GM19035 (cell line): ENCODE measurements around the gene PKN3.
"Not testable (repeated sequence)": the region's sequence is repeated elsewhere in the genome, so short reads cannot be mapped to it uniquely, and the experiment has no call there.

Experiments
- ATAC-seq: cut with Tn5 transposase; IDR thresholded peaks from one replicate; pipeline ENCODE4 v1.9.1; 2021; ENCODE audit not compliant: unreplicated experiment

Gene PKN3

GRCh38 chr9:128690684-128691034 is 11.6 kb upstream of the PKN3 start:
- no peak for ATAC-seq

DNA sequence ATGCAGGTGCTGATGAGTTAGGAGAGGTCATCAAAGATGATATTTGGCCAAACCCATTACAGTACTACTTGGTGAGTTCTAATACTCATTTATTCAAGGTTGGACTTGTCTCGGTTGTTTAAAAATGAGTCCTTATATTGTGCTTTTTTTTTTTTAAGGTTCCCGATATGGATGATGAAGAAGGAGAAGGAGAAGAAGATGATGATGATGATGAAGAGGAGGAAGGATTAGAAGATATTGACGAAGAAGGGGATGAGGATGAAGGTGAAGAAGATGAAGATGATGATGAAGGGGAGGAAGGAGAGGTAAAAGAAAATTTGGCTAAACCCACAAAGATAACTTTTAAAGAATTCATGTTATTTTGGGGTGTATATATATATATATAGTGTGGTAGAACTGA is 8.6 kb upstream of the PKN3 start:
- ATAC-seq, result not testable (repeated sequence)

- ATAC-seq, result no peak
These were observed 8.0 kb upstream of the PKN3 start for GRCh38 chr9:128694344-128694743.

DNA sequence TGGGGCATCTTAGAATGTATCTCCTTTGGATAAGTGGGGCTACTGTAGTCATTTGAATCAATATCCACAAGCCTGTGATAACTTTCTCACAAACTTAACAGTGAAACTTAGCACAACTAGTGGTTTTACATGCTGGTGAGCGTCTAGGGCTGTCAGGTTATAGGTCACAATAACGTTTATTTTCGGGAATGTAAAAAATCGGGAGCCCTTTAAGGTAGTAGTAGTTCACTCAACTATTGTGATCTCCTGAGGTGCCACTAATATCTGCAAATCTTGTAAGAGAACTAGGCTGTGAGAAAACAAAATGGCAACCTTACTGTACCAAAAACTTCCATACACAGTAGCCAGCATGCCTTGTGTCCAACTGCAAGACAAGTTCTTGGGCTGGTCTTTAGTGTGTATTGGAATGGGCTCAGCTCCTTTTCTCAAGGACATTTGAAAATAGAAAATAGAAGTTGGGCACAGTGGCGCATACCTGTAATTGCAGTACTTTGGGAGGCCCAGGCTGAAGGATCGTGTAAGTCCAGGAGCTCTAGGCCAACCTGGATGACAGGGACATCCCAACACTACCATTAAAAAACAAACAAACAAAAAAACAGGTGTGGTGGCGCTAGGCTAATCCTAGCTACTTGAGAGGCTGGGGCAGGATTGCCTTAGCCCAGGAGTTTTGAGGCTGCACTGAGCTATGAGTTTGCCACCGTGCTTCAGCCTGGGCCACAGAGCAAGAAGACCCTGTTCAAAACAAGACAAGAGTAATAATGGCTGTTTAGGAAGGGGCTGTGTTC is 5.2 kb upstream of the PKN3 start:
- no peak for ATAC-seq

DNA sequence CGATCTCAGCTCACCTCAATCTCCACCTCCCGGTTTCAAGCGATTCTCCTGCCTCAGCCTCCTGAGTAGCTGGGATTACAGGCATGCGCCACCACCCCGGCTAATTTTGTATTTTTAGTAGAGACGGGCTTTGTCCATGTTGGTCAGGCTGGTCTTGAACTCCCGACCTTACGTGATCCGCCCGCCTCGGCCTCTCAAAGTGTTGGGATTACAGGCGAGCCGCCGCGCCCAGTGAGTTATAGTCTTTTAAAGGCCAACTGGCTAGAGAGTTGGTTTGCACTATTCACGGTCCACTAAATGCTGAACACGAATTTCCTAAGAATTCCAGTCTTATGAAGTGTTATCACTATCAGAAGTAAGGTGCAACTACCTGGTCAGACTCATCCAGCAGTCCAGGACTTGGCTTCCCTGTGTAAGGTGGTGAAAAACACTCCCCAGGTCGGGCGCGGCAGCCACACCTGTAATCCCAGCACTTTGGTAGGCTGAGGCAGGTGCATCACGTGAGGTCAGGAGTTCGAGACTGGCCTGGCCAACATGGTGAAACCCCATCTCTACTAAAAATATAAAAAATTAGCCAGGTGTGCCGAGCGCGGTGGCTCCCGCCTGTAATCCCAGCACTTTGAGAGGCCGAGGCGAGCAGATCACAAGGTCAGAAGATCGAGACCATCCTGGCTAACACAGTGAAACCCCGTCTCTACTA is 3.1 kb upstream of the PKN3 start:
- not testable (repeated sequence) for ATAC-seq

DNA sequence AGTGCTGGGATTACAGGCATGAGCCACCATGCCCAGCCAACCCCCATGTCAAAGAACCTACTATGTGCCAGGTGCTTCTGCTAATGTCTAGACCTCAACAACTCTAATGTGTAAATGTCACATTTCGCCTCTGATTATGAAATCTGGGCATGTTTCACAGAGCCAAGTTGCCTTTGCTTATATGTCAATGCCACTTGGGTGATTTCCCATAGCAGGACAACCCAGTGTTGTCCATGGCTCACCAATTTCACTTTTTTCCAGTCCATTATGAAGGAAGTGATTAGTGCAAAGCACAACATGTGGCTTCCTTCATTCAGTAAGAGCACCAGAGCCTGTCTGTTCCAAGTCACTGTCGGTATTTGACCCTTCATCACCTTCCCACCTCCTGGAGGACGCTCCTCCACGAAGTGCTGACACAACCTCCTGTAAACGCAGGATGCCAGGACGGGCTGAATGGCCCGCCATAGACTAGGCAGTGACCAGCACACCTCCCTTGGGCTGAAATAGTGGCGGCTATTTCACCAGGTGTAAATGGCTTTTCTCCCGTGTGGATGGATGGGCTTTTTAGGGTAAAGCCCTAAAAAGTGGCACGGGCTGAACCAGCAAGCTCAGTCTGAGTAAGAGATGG is 962 bp upstream of the PKN3 start:
- ATAC-seq, result no peak

DNA sequence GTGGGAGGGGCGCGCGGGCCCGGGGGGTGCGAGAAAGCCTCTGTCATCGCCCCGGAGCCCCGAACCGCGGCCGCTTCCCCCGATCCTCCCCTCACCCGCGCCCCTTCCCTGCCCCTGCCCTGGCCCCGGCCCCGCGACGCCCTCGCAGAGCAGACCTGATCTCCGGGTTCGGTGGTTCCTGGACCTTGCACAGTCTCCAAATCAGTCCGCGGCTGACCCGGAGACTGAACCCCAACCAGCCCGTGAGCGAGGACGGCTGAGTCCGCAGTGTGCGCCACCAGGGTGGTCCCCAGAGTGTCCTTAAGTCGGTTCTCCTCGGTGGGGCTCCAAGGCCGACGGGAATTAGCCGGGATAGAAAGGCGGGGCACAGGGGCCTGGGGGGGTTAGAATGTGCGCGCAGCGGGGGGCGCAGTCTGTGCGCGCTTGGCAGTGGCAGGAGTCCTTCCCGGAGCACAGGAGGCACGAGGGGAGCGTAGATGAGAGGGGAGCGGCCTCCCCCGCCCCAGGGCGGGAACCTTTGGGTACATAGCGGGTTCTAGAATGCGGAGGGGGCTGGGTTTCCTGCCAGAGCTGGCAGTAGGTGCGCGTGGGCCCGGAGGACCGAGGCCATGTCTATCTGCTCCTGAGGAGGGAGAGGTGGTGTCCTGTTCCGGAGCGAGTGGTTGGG is 779 bp downstream of the PKN3 start:
- peak; percentile 39 for ATAC-seq

- ATAC-seq, result no peak
These were observed 1.5 kb downstream of the PKN3 start for GRCh38 chr9:128703616-128704355.

GRCh38 chr9:128704356-128704670 is 2.0 kb downstream of the PKN3 start:
- ATAC-seq, result no peak

GRCh38 chr9:128705051-128705965 is 3.0 kb downstream of the PKN3 start:
- no peak for ATAC-seq

DNA sequence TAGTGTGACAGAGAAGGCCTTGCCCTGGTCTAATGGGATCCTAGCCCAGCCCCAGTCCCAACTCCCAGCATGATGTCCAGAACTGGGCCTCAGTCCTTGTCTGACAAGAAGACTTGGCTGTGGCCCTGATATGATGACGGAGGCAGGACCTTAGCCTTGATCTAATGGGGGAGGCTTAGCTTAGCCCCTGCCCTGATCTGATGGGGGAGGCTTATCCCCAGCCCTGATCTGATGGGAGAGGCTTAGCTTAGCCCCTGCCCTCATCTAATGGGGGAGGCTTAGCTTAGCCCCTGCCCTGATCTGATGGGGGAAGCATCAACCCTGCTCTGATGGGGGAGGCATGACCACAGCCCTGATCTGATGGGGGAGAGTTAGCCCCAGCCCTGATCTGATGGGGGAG is 3.7 kb downstream of the PKN3 start:
- no peak for ATAC-seq

DNA sequence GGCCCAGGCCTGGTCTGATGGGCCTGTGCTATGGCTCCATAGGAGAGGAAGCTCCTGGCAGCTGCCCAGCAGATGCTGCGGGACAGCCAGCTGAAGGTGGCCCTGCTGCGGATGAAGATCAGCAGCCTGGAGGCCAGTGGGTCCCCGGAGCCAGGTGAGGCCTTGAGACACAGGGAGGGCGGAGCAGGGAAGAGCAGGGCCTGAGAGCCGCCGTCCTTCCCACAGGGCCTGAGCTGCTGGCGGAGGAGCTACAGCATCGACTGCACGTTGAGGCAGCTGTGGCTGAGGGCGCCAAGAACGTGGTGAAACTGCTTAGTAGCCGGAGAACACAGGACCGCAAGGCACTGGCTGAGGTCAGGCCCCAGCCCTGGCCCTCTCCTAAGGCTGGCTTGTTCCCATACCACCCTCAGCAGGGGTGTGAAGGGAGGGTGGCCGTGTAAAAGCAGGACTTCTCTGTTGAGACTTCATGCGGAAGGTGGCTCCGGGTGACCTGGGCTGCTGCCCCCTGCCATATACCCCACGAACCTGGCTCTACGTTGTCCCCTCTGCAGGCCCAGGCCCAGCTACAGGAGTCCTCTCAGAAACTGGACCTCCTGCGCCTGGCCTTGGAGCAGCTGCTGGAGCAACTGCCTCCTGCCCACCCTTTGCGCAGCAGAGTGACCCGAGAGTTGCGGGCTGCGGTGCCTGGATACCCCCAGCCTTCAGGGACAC is 4.5 kb downstream of the PKN3 start:
- no peak for ATAC-seq

- no peak for ATAC-seq
These were observed 5.1 kb downstream of the PKN3 start for GRCh38 chr9:128707446-128707845.

GRCh38 chr9:128712451-128713410 is 10.4 kb downstream of the PKN3 start:
- ATAC-seq, result no peak

GRCh38 chr9:128713411-128713780 is 11.1 kb downstream of the PKN3 start:
- no peak for ATAC-seq

DNA sequence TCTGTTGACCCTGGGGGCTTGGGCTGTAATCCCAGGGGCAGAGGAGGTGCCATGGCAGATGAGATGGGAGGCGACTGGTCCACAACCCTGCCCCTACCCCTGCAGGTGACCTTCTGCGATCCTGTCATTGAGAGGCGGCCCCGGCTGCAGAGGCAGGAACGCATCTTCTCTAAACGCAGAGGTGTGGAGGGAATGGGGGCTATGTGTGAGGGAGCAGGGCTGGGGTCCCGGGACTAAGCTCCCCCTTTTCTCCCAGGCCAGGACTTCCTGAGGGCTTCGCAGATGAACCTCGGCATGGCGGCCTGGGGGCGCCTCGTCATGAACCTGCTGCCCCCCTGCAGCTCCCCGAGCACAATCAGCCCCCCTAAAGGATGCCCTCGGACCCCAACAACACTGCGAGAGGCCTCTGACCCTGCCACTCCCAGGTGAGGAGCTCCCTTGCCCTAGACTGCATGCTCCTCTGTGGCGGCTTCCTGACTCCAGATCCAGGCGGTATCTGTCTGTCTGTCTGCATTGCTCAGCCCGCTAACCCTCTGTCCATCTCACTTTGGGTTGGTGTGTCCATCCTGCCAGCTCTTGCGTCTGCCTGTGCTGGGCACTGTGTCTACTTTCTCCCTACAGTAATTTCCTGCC is 11.8 kb downstream of the PKN3 start:
- ATAC-seq, result no peak

- ATAC-seq, result no peak
These were observed 12.5 kb downstream of the PKN3 start for GRCh38 chr9:128714586-128715435.
